MM.1S (cell line): ENCODE measurements around the gene PICALM.

Experiments used
- DNase-seq: peaks from one replicate; pipeline ENCODE4 v3.0.0-alpha.2; 2015
- H2AFZ ChIP-seq: fragments of 300-600 bp; sonication (generic); 2 replicates; pipeline ENCODE4 v1.6.0; 2016; ENCODE audit warnings: antibody characterized with exemption, low read length
- H3F3A ChIP-seq: fragments of 300-600 bp; sonication (generic); 2 replicates; pipeline ENCODE4 v1.6.1; 2016; ENCODE audit warnings: mild to moderate bottlenecking, antibody characterized with exemption, low read length, moderate library complexity, mixed read lengths; ENCODE audit not compliant: insufficient read depth
- H3K27ac ChIP-seq: fragments of 300-600 bp; sonication (generic); 2 replicates; pipeline ENCODE4 v1.5.1; 2016; ENCODE audit warnings: mild to moderate bottlenecking, low read length
- H3K27me3 ChIP-seq: fragments of 300-600 bp; sonication (generic); replicated peaks from 2 replicates; pipeline ENCODE4 v1.6.0; 2016; ENCODE audit warnings: low read length; ENCODE audit not compliant: insufficient read depth
- H3K36me3 ChIP-seq: fragments of 300-600 bp; sonication (generic); replicated peaks from 2 replicates; pipeline ENCODE4 v1.6.1; 2016; ENCODE audit warnings: mild to moderate bottlenecking, low read length, mixed read lengths; ENCODE audit not compliant: insufficient read depth
- H3K4me1 ChIP-seq: fragments of 300-600 bp; sonication (generic); 2 replicates; pipeline ENCODE4 v1.6.1; 2016; ENCODE audit warnings: low read length, mixed read lengths
- H3K4me2 ChIP-seq: fragments of 300-600 bp; sonication (generic); 2 replicates; pipeline ENCODE4 v1.6.0; 2016; ENCODE audit warnings: low read depth, low read length
- H3K4me3 ChIP-seq: fragments of 300-600 bp; sonication (generic); 2 replicates; pipeline ENCODE4 v1.5.1; 2016; ENCODE audit warnings: low read length, mixed read lengths
- H3K79me2 ChIP-seq: fragments of 300-600 bp; sonication (generic); 2 replicates; pipeline ENCODE4 v1.6.1; 2016; ENCODE audit warnings: mixed run types, low read length, mixed read lengths
- H3K9ac ChIP-seq: fragments of 300-600 bp; sonication (generic); 2 replicates; pipeline ENCODE4 v1.6.1; 2016; ENCODE audit warnings: low read length, mixed read lengths
- H3K9me2 ChIP-seq: fragments of 300-600 bp; sonication (generic); replicated peaks from 2 replicates; pipeline ENCODE4 v1.6.1; 2016; ENCODE audit warnings: mild to moderate bottlenecking, low read length, mixed read lengths; ENCODE audit not compliant: insufficient read depth
- H3K9me3 ChIP-seq: fragments of 300-600 bp; sonication (generic); replicated peaks from 2 replicates; pipeline ENCODE4 v1.6.1; 2016; ENCODE audit warnings: mild to moderate bottlenecking, low read length, mixed read lengths; ENCODE audit not compliant: insufficient read depth
- H4K20me1 ChIP-seq: fragments of 300-600 bp; sonication (generic); 2 replicates; pipeline ENCODE4 v1.6.1; 2016; ENCODE audit warnings: mild to moderate bottlenecking, low read length, moderate library complexity, mixed read lengths; ENCODE audit not compliant: insufficient read depth
- EZH2 ChIP-seq: fragments of 300-600 bp; sonication (generic); optimal IDR thresholded peaks from 2 replicates; pipeline ENCODE3; 2017; ENCODE audit warnings: low read depth, mild to moderate bottlenecking, antibody characterized with exemption, low read length, mixed read lengths
- EZH2phosphoT487 ChIP-seq: fragments of 300-600 bp; sonication (generic); IDR thresholded peaks from 2 replicates; pipeline ENCODE4 v1.6.1; 2018; ENCODE audit warnings: antibody characterized with exemption, low read length
- TF ChIP-seq, protein P1 (sequence below): fragments of 300-600 bp; sonication (generic); IDR thresholded peaks from 2 replicates; pipeline ENCODE4 v1.5.1; 2016; ENCODE audit warnings: antibody characterized with exemption, low read length, mixed read lengths

The PICALM gene

DNA sequence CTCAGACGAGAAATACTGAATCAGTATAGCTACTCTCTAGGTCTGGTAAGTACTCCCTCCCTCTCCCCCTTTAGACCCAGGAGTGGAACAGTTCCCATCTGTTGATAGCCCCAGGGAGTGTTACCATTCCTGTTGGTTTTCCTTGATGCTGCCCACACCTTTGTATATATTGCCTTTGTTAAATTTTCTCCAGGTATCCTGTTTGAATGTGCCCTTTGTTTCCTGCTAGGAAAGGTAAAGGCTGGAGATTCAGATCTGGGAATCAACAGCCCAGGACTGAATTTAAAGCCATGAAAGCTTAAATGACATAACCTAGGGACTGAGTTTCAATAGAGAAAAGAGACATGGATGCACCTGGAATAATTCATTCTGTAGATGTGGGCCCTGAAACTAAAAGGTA, 145.4 kb downstream of the PICALM start:
- Histone ChIP-seq H3K27me3 (no peaks in the 10 kb centered on the region), H3F3A (no peaks in the 10 kb centered on the region), H2AFZ (no peak overlapping the region), H3K4me3 (no peak overlapping the region), H3K9ac (no peak overlapping the region), H3K9me2 (no peaks in the 10 kb centered on the region), H3K9me3 (no peaks in the 10 kb centered on the region), H4K20me1 (no peaks in the 10 kb centered on the region), H3K36me3 (no peaks in the 10 kb centered on the region), H3K27ac (no peak overlapping the region), H3K79me2 (no peaks in the 10 kb centered on the region), H3K4me1 (no peaks in the 10 kb centered on the region), H3K4me2 (no peak overlapping the region)
- TF ChIP-seq EZH2: no peak
- no peak for TF ChIP-seq EZH2phosphoT487
- TF ChIP-seq, protein P1, sequence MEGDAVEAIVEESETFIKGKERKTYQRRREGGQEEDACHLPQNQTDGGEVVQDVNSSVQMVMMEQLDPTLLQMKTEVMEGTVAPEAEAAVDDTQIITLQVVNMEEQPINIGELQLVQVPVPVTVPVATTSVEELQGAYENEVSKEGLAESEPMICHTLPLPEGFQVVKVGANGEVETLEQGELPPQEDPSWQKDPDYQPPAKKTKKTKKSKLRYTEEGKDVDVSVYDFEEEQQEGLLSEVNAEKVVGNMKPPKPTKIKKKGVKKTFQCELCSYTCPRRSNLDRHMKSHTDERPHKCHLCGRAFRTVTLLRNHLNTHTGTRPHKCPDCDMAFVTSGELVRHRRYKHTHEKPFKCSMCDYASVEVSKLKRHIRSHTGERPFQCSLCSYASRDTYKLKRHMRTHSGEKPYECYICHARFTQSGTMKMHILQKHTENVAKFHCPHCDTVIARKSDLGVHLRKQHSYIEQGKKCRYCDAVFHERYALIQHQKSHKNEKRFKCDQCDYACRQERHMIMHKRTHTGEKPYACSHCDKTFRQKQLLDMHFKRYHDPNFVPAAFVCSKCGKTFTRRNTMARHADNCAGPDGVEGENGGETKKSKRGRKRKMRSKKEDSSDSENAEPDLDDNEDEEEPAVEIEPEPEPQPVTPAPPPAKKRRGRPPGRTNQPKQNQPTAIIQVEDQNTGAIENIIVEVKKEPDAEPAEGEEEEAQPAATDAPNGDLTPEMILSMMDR: no peak
- DNase-seq: no peak

DNA sequence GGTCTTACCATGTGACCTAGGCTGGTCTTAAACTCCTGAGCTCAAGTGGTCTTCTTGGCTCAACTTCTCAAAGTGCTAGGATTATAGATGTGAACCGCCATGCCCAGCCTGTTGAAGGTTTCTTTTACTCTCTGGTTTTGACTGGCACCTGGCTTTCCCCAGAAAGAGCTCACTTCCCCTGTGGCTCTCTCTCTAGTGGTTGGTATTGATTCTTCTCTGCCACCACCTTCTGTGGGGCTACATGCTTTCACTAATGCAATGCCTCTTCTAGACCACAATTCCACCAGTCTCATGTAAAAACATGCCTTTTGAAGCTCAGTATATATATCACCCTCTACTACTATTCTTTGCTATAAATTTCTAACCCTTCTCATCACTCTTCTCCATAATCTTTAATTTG, 146.5 kb downstream of the PICALM start:
- no peaks in the 10 kb centered on the region for H3K9me3 ChIP-seq
- H3K4me3 ChIP-seq: no peak overlapping the region
- H3K27me3 ChIP-seq: no peaks in the 10 kb centered on the region
- H3K4me2 ChIP-seq: no peak overlapping the region
- no peak overlapping the region for H2AFZ ChIP-seq
- H3K9me2 ChIP-seq: no peaks in the 10 kb centered on the region
- H3K79me2 ChIP-seq: no peaks in the 10 kb centered on the region
- no peaks in the 10 kb centered on the region for H3F3A ChIP-seq
- DNase-seq: peak; percentile 31
- H3K27ac ChIP-seq: no peak overlapping the region
- H4K20me1 ChIP-seq: no peaks in the 10 kb centered on the region
- no peaks in the 10 kb centered on the region for H3K36me3 ChIP-seq
- TF ChIP-seq EZH2 (no peak), EZH2phosphoT487 (no peak)
- TF ChIP-seq, protein P1: peak; percentile 25; the same call in 1 of the 2 replicates
- no peaks in the 10 kb centered on the region for H3K4me1 ChIP-seq
- no peak overlapping the region for H3K9ac ChIP-seq

DNA sequence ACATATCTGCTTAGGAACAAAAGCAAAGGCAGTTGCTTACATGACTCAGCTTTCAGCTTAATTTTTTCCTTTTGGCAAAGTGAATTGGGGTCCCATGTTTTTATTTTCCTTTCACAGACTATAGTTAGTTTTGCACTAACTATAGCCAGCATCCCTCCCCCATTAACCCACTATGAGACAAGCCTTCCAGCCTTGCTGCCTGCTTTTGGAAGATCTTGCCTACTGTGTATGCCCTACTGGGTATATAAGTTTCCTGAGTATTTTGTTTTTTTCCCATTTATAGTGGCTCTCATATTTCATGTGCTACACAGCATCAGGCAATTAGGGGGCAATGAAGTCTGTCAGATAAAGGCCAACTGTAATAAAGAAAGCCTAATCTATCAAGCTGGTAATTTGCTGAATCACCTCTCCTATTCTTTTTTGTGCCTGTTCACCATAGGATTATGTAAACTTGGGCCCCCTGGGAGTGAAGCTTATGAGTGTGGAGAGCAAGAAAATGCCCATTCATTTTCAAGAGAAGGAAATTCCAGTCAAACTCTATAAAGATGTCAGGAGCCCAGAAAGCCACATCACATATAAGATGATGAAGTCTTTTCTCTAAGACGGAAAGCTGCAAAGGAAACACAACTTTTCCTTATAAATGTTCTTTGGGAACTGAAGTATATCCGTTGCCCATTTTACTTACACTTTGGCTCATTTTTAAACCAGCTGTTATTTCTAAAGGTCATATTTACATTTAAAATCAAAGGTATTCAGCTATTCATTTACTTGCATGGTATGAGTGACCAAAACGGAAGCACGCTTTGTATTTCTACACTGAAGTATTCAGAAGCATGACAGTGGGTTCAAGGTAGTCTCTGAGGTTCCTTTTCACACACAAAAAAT, 149.7 kb downstream of the PICALM start:
- Histone ChIP-seq H3K4me1 (no peaks in the 10 kb centered on the region), H3K36me3 (no peaks in the 10 kb centered on the region), H3K27ac (no peak overlapping the region), H4K20me1 (no peaks in the 10 kb centered on the region), H2AFZ (no peak overlapping the region), H3K4me2 (no peak overlapping the region), H3K27me3 (no peaks in the 10 kb centered on the region), H3K79me2 (no peaks in the 10 kb centered on the region), H3K9ac (no peak overlapping the region), H3K9me3 (no peaks in the 10 kb centered on the region), H3K9me2 (no peaks in the 10 kb centered on the region), H3K4me3 (no peak overlapping the region), H3F3A (no peaks in the 10 kb centered on the region)
- TF ChIP-seq, protein P1: no peak
- no peak for TF ChIP-seq EZH2phosphoT487
- no peak for TF ChIP-seq EZH2
- no peak for DNase-seq
